H1 (cell line): ENCODE results near the gene CPA1. TPM values are rescaled to one million over a fixed set of nuclear protein-coding genes. Genes with fewer than 3 reads are reported as not detected.

Experiments used
- NANOG ChIP-seq: IDR thresholded peaks from 2 replicates; pipeline ENCODE4 v1.6.1; 2011; ENCODE audit warnings: low read length, low read depth, mild to moderate bottlenecking, inconsistent platforms; ENCODE audit not compliant: insufficient read depth, poor library complexity, severe bottlenecking
- polyA plus RNA-seq, 7 experiments: library from polyadenylated mRNA; depleted of rRNA in 3 of 7; stranded (reverse) in 5 of 7; unstranded in 2 of 7; fragments of >200 nt in 5 of 7; fragments of 200-250 nt in 2 of 7; gene quantifications; 1 replicate in 5 of 7; 2 replicates in 1 of 7; 4 replicates in 1 of 7; pipeline versions ENCODE4 v1.2.1 to v1.2.3, GENCODE V29; 2011 to 2013; ENCODE audit warnings: missing spikeins in 2 of 7, mixed read lengths in 2 of 7
- total RNA-seq: library from RNA; stranded (reverse); fragmentation: NEBNext Ultra II Directional; extraction: Animal tissue kit (Norgen Biotek cat#: 25700); gene quantifications from 2 replicates; pipeline ENCODE4 v1.2.1, GENCODE V29; 2021

CPA1 gene
- total and polyA plus RNA-seq, 2 of the 8 experiments (the other 6 are each of a cell fraction or from before 2014, with no cell fraction given): not detected

DNA sequence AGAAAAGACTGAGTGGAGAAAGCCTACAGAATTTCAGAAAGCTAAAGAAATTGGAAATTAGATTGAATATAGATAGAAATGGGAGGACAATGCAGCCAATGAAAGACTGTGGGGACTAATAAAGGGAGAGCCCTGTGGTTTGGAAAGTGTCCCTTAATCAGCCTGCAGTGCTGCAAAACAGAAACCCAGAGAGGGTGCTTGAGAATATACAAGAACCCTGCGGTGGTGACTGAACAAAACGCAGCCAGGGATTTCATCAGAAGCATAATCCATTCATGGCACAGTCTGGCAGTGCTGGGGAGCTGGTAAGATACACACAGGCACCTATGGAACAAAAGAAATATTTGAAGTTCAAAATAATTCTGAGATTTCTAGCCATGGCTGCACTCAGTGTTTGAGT, 41.4 kb downstream of the CPA1 start (continued):
- TF ChIP-seq NANOG: no peak
